Neural progenitor cell (in vitro differentiated cells): ENCODE measurements around the gene MMS19. TPM values are rescaled to one million over a fixed set of nuclear protein-coding genes. Genes with fewer than 3 reads are reported as not detected.
A peak's percentile ranks its signal among the peaks of the same experiment; 100 is the strongest.

ENCODE experiments used
- DNase-seq: peaks from one replicate; pipeline ENCODE4 v3.0.0-alpha.2; 2016; ENCODE audit warnings: low spot score
- H2AFZ ChIP-seq: fragments of 200-600 bp; sonication (generic); replicated peaks from 2 replicates; pipeline ENCODE4 v1.6.1; 2016; ENCODE audit warnings: antibody characterized with exemption
- H3F3A ChIP-seq: fragments of 200-600 bp; sonication (generic); 2 replicates; pipeline ENCODE4 v1.6.1; 2016; ENCODE audit warnings: antibody characterized with exemption, low read depth
- H3K27ac ChIP-seq: fragments of 200-600 bp; sonication (generic); 2 replicates; pipeline ENCODE4 v1.5.1; 2016; ENCODE audit warnings: mild to moderate bottlenecking
- H3K27me3 ChIP-seq: fragments of 200-600 bp; sonication (generic); 2 replicates; pipeline ENCODE4 v1.6.1; 2016; ENCODE audit warnings: mild to moderate bottlenecking, moderate library complexity
- H3K36me3 ChIP-seq: fragments of 200-600 bp; sonication (generic); 2 replicates; pipeline ENCODE4 v1.5.1; 2016
- H3K4me1 ChIP-seq: fragments of 200-600 bp; sonication (generic); 2 replicates; pipeline ENCODE4 v1.6.1; 2016; ENCODE audit warnings: mixed run types
- H3K4me2 ChIP-seq: fragments of 200-600 bp; sonication (generic); 2 replicates; pipeline ENCODE4 v1.6.1; 2016
- H3K4me3 ChIP-seq: fragments of 200-600 bp; sonication (generic); 2 replicates; pipeline ENCODE4 v1.5.1; 2016
- H3K79me2 ChIP-seq: fragments of 200-600 bp; sonication (generic); 2 replicates; pipeline ENCODE4 v1.6.1; 2016; ENCODE audit warnings: low read depth
- H3K9ac ChIP-seq: fragments of 200-600 bp; sonication (generic); 2 replicates; pipeline ENCODE4 v1.6.1; 2016
- H3K9me3 ChIP-seq: fragments of 200-600 bp; sonication (generic); 2 replicates; pipeline ENCODE4 v1.5.1; 2016; ENCODE audit warnings: low read depth
- H4K20me1 ChIP-seq: fragments of 200-600 bp; sonication (generic); 2 replicates; pipeline ENCODE4 v1.6.1; 2016; ENCODE audit warnings: low read depth
- H3K27ac Mint-ChIP-seq: 3 replicates; pipeline ENCODE4 v1.8.0; 2021; ENCODE audit warnings: mixed read lengths
- H3K27me3 Mint-ChIP-seq: 2 replicates; pipeline ENCODE4 v1.8.0; 2022; ENCODE audit warnings: low read depth, mild to moderate bottlenecking, inconsistent platforms, moderate library complexity, mixed read lengths; ENCODE audit not compliant: insufficient read depth
- H3K36me3 Mint-ChIP-seq: 3 replicates; pipeline ENCODE4 v1.8.0; 2021; ENCODE audit warnings: mixed read lengths
- H3K4me1 Mint-ChIP-seq: 3 replicates; pipeline ENCODE4 v1.8.0; 2021; ENCODE audit warnings: mixed read lengths
- H3K4me3 Mint-ChIP-seq: 3 replicates; pipeline ENCODE4 v1.8.0; 2021; ENCODE audit warnings: mild to moderate bottlenecking, moderate library complexity, mixed read lengths
- H3K9me3 Mint-ChIP-seq: 3 replicates; pipeline ENCODE4 v1.8.0; 2020; ENCODE audit warnings: mixed read lengths
- CTCF ChIP-seq: fragments of 200-600 bp; sonication (generic); IDR thresholded peaks from 2 replicates; pipeline ENCODE4 v1.5.1; 2017; ENCODE audit warnings: antibody characterized with exemption, mild to moderate bottlenecking
- EZH2 ChIP-seq: fragments of 200-600 bp; sonication (generic); IDR thresholded peaks from 2 replicates; pipeline ENCODE4 v1.6.1; 2017; ENCODE audit warnings: antibody characterized with exemption, mild to moderate bottlenecking, moderate library complexity
- EZH2phosphoT487 ChIP-seq: fragments of 200-600 bp; sonication (generic); IDR thresholded peaks from 2 replicates; pipeline ENCODE4 v1.6.1; 2017; ENCODE audit warnings: antibody characterized with exemption
- total RNA-seq: library from RNA; depleted of rRNA; stranded (reverse); fragments of >200 nt; gene quantifications from 2 replicates; pipeline ENCODE4 v1.2.3, GENCODE V29; 2015; ENCODE audit warnings: low replicate concordance

MMS19 gene
- total RNA-seq, 1 donor from 2014 or later: 127 TPM

DNA sequence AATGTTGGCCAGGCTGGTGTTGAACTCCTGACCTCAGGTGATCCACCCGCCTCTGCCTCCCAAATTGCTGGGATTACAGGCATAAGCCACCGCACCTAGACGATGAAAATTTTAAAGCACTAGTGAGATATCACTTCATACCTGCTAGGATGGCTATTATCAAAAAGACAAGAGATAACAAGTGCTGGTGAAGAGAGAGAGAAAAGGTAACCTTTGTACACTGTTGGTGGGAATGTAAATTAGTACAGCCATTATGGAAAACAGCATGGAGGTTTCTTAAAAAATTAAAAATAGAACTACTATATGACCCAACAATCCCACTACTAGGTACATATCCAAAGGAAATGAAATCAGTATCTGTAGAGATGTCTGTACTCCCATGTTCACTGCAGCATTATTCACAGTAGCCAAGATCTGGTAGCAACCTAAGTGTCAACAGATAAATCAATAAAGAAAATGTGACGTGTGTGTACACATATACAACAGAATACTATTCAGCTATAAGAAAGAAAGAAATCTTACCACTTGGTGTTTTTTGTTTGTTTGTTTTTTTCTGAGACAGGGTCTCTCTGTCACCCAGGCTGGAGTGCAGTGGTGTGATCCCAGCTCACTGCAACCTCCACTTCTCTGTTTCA lies 12.5 kb downstream of the MMS19 start:
- H3K36me3 Mint-ChIP-seq: peaks cover 5% of the 10 kb centered on the region
- Histone ChIP-seq H3K4me1 (no peaks in the 10 kb centered on the region), H3K27ac (no peak overlapping the region), H3K9me3 (no peaks in the 10 kb centered on the region), H3K36me3 (peaks cover 4% of the 10 kb centered on the region), H4K20me1 (peaks cover 38% of the 10 kb centered on the region), H3K79me2 (peaks cover 89% of the 10 kb centered on the region), H3F3A (peaks cover 14% of the 10 kb centered on the region), H2AFZ (no peak overlapping the region), H3K4me3 (no peak overlapping the region), H3K4me2 (no peak overlapping the region), H3K9ac (no peak overlapping the region), H3K27me3 (no peaks in the 10 kb centered on the region)
- H3K4me3 Mint-ChIP-seq: no peak overlapping the region
- no peak for DNase-seq
- no peak overlapping the region for H3K27ac Mint-ChIP-seq
- H3K27me3 Mint-ChIP-seq: peaks cover 2% of the 10 kb centered on the region
- TF ChIP-seq EZH2phosphoT487 (no peak), CTCF (no peak), EZH2 (no peak)
- peaks cover 4% of the 10 kb centered on the region for H3K4me1 Mint-ChIP-seq
- no peaks in the 10 kb centered on the region for H3K9me3 Mint-ChIP-seq

DNA sequence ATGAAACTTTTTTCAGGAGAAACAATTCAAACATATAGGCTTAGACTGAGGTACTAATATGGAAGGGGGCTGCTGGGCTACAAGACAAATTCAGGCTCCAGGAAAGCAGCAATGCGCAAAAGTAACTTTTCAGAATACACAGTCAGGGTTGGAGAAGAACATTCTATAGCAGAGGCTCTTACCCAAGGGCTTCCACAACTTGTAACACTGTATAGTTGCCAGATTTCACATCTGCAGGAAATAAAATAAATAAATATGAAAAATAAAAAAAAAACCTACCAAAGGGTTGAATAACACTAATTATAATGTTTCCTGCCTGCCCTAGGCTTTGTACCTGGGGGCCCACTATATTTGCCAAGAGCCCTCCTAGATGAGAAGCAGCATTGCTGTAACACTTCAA lies 14.3 kb downstream of the MMS19 start:
- DNase-seq: no peak
- H3K4me1 ChIP-seq: peaks cover 9% of the 10 kb centered on the region
- peaks cover 8% of the 10 kb centered on the region for H3K36me3 ChIP-seq
- Mint-ChIP-seq H3K36me3 (peaks cover 15% of the 10 kb centered on the region), H3K4me3 (no peak overlapping the region), H3K27ac (no peak overlapping the region), H3K27me3 (peaks cover 2% of the 10 kb centered on the region), H3K9me3 (no peaks in the 10 kb centered on the region), H3K4me1 (peaks cover 6% of the 10 kb centered on the region)
- peaks cover 31% of the 10 kb centered on the region for H4K20me1 ChIP-seq
- H3F3A ChIP-seq: peaks cover 19% of the 10 kb centered on the region
- peaks cover 70% of the 10 kb centered on the region for H3K79me2 ChIP-seq
- no peak overlapping the region for H3K27ac ChIP-seq
- H3K9me3 ChIP-seq: no peaks in the 10 kb centered on the region
- no peak overlapping the region for H2AFZ ChIP-seq
- H3K4me3 ChIP-seq: no peak overlapping the region
- H3K27me3 ChIP-seq: no peaks in the 10 kb centered on the region
- no peak overlapping the region for H3K4me2 ChIP-seq
- no peak for TF ChIP-seq CTCF
- no peak for TF ChIP-seq EZH2phosphoT487
- no peak for TF ChIP-seq EZH2
- peak overlapping the region; percentile 21 for H3K9ac ChIP-seq

GRCh38 chr10:97483506-97483905 lies 14.7 kb downstream of the MMS19 start:
- Mint-ChIP-seq H3K4me1 (peaks cover 6% of the 10 kb centered on the region), H3K27ac (no peak overlapping the region), H3K4me3 (no peak overlapping the region), H3K27me3 (peaks cover 2% of the 10 kb centered on the region), H3K36me3 (peaks cover 15% of the 10 kb centered on the region), H3K9me3 (no peaks in the 10 kb centered on the region)
- Histone ChIP-seq H3K4me2 (no peak overlapping the region), H3F3A (peaks cover 19% of the 10 kb centered on the region), H3K36me3 (peaks cover 8% of the 10 kb centered on the region), H3K79me2 (peaks cover 66% of the 10 kb centered on the region), H3K27ac (no peak overlapping the region), H3K27me3 (no peaks in the 10 kb centered on the region), H3K4me1 (peaks cover 9% of the 10 kb centered on the region), H2AFZ (no peak overlapping the region), H4K20me1 (peaks cover 31% of the 10 kb centered on the region), H3K9me3 (no peaks in the 10 kb centered on the region), H3K9ac (peak overlapping the region; percentile 21), H3K4me3 (no peak overlapping the region)
- TF ChIP-seq EZH2 (no peak), EZH2phosphoT487 (no peak), CTCF (no peak)
- no peak for DNase-seq
